LoVo (cell line): ENCODE data around the gene SEC22B.
A peak's percentile ranks its signal among the peaks of the same experiment; 100 is the strongest.
"Not testable (repeated sequence)": the region's sequence is repeated elsewhere in the genome, so short reads cannot be mapped to it uniquely, and the experiment has no call there.

Source experiments
- DNase-seq: peaks from one replicate; pipeline ENCODE4 v3.0.0-alpha.2; 2016; ENCODE audit warnings: low spot score

Gene SEC22B

DNA sequence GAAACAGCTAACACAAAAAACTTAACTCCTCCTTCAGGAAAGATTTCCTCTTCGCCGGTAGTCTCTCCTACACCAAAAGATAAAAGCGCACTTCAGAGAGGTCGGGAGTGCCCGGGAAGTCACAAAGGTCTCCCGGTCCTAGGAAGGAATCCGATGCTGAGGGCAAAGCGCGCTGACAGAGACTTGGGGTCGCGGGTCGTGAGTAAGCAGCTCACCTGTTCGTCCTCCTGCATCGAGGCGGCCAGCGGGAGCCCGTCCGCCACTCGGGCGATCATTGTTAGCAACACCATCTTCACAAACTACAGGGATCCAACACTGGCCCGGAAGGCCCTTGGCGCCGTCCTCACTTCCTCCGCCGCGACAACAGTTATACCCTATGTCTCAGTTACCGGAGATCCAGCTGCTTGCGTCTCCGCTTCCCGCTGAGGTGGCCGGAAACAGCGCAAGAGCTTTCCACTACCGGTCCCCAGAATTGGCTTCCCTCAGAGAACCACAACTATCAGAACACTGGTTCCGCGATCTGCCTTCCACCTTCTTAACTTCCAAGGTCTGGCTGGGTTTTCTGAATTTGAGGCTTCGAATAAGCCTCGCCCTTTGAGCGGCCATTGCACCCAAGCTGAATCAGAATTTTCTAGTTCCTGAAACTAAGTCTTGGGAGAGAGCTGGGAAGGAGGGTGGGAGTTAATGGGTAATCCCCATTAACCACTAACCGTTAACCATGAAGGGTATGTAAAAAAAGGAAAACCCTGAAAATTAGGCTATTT, at the start of gene SEC22B:
TSS of gene SEC22B (minus strand) at position 429 of the 764 bp plus-strand sequence. CDS start at position 290, 139 bp downstream.
- peak; percentile 94 for DNase-seq

- not testable (repeated sequence) for DNase-seq
These were observed 41.6 kb upstream of the SEC22B start for GRCh38 chr1:120217933-120218332.

DNA sequence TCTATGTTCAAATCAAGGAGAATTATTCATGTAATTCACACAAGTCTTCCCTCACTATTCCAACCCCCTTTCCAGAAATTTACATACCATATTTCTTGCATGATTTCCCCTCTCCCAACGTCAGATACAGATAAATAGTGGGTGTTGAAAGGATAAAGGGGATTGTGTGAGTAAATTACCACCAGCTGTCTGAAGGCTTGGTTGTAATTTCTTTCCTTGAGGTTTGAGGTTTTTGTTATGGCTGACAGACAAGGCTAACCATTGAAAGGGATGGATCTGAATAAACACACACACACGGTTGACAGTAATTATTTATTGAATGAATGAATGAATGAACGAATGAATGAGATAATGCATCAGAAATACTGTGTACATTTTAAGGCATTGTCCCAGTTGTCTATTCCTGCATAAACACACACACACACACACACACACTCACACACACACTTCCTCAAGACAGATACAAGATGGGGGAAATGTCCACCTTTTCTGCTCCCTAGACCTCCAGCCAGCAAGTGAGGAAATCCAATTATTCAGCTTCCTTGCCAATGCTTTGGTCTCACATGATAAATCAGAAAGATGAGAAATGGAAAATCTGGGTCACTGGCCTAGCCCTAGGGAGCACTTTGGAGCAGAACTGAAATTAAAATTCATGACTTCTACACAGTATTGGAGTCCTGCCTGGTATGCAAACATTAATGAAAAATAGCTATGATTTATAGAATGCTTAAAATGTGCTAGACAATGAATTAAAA, 41.0 kb upstream of the SEC22B start:
- DNase-seq: not testable (repeated sequence)

- not testable (repeated sequence) for DNase-seq
These were observed 37.3 kb upstream of the SEC22B start for GRCh38 chr1:120213606-120214005.

DNA sequence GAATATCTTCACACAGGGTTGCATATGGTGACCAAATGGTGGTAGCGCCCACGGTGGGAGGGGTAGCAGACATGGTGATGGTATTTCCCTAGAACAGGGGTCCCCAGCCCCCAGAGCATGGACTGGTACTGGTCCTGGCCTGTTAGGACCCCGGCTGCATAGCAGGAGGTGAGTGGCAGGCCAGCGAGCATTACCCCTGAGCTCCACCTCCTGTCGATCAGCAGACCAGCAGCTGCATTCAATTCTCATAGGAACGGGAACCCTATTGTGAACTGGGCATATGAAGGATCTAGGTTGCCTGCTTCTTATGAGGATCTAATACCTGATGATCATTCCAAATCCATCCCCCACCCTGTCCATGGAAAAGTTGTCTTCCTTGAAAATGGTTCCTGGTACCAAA, 34.4 kb upstream of the SEC22B start:
- not testable (repeated sequence) for DNase-seq

DNA sequence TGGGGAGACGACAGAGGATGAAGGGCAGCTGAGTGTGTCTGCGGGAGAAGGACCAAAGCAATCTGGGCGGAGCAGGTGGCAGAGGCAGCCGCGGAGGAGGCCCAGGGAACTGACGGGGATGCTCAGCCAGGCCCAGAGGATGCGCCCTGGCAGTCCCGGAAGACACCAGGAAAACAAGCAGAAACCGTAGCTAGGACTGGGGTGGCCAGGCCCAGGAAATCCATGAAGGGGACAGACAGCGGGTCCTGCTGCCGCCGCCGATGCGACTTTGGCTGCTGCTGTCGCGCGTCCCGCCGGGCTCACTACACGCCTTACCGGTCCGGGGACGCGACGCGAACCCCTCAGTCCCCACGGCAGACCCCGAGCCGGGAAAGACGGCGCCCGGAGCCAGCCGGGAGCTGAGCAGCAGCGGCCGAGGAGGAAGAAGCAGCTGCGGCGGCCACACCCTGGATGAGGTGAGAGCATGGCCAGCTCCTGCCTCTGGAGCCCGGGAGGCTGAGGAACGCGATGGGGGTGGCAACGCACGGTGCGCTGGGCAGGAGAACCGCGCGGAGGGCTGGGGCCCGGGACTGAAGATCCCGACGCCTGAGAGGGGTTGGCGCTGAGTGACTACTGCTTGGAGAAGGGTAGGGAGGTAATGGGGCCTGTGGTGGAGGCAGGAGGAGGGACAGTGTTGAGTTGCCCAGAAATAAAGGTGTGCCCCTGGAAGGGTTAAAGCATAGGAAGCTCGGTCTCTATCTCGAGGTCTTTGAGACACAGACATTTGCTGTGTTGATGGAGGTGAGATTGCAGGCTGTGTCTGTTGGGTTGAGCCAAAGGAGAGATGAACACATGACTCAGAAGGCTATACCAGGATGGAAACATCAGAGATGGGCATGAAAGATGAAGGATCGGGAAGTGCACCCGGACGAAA, 20.8 kb upstream of the SEC22B start:
- not testable (repeated sequence) for DNase-seq

- not testable (repeated sequence) for DNase-seq
These were observed 12.3 kb upstream of the SEC22B start for GRCh38 chr1:120188626-120189025.

DNA sequence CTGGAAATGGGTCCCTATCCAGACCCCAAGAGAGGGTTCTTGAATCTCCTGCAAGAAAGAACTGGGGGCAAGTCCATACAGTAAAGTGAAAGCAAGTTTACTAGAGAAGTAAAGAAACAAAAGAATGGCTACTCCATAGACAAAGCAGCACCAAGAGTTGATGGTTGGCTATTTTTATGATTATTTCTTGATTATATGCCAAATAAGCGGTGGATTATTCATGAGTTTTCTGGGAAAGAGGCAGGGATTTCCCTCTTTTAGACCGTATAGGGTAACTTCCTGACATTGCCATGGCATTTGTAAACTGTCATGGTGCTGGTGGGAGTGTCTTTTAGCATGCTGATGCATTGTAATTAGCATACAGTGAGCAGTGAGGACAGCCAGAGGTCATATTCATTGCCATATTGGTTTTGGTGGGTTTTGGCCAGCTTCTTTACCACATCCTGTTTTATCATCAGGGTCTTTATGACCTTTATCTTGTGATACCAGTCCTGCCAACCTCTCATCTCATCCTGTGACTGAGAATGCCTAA, 5.9 kb upstream of the SEC22B start:
- DNase-seq: not testable (repeated sequence)

GRCh38 chr1:120179811-120180690, 3.7 kb upstream of the SEC22B start:
- peak; percentile 12 for DNase-seq

GRCh38 chr1:120178799-120179756, 2.8 kb upstream of the SEC22B start:
- DNase-seq: no peak

DNA sequence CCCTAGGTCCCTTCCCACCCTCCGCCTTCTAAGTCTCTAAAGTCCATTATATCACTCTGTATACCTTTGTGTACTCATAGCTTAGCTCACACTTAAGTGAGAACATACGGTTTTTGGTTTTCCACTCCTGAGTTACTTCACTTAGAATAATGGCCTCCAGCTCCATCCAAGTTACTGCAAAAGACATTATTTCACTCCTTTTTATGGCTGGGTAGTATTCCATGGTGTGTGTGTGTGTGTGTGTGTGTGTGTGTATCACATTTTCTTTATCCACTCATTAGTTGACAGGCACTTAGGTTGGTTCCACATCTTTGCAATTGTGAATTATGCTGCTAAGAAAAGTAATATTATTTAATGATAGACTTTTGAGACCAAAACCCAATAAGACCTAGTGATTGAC, 1.7 kb upstream of the SEC22B start:
- not testable (repeated sequence) for DNase-seq

- DNase-seq: not testable (repeated sequence)
These were observed 632 bp downstream of the SEC22B start for GRCh38 chr1:120175688-120176087.

DNA sequence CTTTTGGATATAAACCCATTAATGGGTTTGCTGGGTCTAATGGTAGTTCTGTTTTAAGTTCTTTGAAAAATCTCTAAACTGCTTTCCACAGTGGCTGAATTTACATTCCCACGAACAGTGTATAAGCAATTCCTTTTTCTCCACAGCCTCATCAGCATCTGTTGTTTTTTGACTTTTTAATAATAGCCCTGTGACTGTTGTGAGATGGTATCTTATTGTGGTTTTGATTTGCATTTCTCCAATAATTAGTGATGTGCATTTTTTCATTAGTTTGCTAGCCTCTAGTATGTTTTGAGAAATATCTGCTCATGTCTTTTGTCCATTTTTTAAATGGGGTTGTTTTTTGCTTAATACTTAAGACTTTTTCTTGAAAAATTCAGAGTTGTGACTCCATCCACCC, 11.6 kb downstream of the SEC22B start:
- DNase-seq: not testable (repeated sequence)

DNA sequence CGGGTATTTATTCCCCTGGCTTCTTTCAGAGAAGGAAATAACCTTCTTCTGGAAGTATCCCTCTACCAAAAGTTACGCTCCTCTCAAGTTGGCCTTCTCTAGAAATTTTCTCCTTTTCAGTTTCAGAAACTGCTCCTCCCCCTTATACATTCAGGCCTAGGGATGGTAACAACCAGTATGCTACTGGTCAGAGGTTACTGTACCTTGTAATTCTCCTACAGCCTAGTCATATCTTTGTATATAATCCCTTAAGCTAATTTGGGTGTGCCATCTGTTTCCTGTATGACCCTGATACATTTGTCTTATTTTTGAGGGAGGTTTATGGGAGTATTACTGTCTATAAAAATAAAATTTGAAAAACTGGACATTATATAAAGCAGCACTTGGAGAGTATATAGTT, 14.3 kb downstream of the SEC22B start:
- DNase-seq: not testable (repeated sequence)

DNA sequence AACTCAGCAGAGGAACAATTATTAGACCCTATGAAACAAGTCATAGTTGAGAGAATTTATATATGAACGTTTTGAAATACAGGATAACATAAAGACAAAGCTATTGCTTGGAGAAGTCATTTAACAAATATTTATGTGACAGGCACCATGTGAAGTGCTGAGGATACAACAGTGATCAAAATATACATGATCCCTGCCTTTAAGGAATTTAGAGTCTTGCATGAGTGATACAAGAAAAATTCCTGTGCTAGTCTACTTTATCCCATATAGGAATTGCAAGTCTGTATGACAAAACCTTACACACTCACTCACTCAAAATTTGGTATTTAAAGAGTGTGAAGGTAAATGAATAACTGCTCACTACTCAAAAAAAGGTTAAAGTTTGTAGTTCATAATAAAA, 17.8 kb downstream of the SEC22B start:
- DNase-seq: not testable (repeated sequence)

- DNase-seq: not testable (repeated sequence)
These were observed 18.2 kb downstream of the SEC22B start for GRCh38 chr1:120158086-120158485.

DNA sequence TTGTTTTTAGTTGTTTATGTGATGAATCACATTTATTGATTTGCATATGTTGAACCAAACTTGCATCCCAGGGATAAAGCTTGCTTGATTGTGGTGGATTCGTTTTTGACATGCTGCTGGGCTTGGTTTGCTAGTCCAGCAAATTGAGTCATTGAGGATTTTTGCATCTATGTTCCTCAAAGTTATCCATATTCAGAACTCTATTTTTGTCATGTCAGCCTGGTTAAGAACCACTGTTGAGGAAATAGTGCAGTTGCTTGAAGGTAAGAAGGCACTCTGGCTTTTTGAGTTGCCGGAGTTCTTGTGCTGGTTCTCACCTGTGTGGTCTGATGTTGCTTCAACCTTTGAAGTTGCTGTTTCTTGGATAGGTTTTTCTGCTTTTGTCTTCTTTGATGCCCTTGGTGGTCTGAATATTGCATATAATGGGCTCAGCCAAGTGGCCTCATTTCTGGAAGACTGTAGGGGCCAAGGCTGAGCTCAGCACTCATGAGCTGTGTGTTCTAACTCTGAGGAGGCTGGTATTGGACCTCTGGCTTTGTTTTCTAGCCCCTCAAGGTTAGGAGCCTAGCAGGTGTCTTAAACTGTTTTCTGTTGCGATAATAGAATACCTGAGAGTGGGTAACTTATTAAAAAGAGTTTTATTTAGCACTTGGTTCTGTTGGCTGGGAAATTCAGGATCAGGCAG, 26.0 kb downstream of the SEC22B start:
- DNase-seq: not testable (repeated sequence)

DNA sequence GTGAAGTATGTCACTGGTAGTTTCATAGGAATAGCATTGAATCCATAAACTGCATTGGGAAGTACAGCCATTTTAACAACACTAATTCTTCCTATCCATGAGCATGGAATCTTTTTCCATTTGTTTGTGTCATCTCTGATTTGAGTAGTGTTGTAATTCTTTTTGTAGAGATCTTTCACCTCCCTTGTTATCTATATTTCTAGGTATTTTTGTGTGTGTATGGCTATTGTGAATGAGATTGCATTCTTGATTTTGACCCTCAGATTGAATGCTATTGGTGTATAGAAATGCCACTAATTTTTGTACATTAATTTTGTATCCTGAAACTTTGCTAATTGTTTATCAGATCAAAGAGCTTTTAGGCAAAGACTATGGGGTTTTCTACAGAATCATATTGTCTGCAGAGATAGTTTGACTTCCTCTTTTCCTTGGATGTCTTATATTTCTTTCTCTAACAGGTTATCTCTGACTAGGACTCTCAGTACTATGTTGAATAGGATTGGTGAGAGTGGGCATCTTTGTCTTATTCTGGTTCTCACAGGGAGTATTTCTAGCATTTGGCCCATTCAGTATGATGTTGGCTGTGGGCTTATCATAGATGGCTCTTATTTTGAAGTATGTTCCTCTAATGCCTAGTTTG, 26.8 kb downstream of the SEC22B start:
- not testable (repeated sequence) for DNase-seq
